ENCODE measurements around the gene ALPG.

The ALPG gene

GRCh38 chr2:232458051-232458660 is 51.5 kb downstream of the ALPG start:
- no peak for DNase-seq (ENCODE audit: low spot score)

GRCh38 chr2:232458661-232459418 is 52.2 kb downstream of the ALPG start:
- DNase-seq (ENCODE audit: low spot score) = no peak

- no peak for DNase-seq (ENCODE audit: low spot score)
Measured at GRCh38 chr2:232459419-232460035, 52.9 kb downstream of the ALPG start.

- DNase-seq (ENCODE audit: low spot score) = no peak
Measured at GRCh38 chr2:232460171-232460570, 53.5 kb downstream of the ALPG start.
